Tibial nerve (tissue), 4 donors: ENCODE results near the gene CMBL. TPM values are rescaled to one million over a fixed set of nuclear protein-coding genes. Genes with fewer than 3 reads are reported as not detected.

Source experiments
- DNase-seq, 2 donors: peaks; one replicate each; pipeline ENCODE4 v3.0.0-alpha.2; 2019; ENCODE audit warnings: low spot score in 2 of 2
- H3K27ac ChIP-seq, 4 donors: fragments of 200-600 bp; sonication (generic) in 3 of 4; one replicate each; pipeline ENCODE4 v1.5.1; 2017 to 2019; ENCODE audit warnings: mild to moderate bottlenecking in 1 of 4
- H3K27me3 ChIP-seq, 2 donors: fragments of 200-600 bp; sonication (generic) in 1 of 2; one replicate each; pipeline versions ENCODE4 v1.5.1 to v1.6.0; 2017 to 2019
- H3K36me3 ChIP-seq, 3 donors: fragments of 200-600 bp; sonication (generic); one replicate each; pipeline ENCODE4 v1.5.1; 2018 to 2019
- H3K4me1 ChIP-seq, 4 donors: fragments of 200-600 bp; sonication (generic) in 3 of 4; one replicate each; pipeline ENCODE4 v1.5.1; 2017 to 2019
- H3K4me3 ChIP-seq, 4 donors: fragments of 200-600 bp; sonication (generic) in 3 of 4; one replicate each; pipeline ENCODE4 v1.5.1; 2017 to 2019; ENCODE audit warnings: mild to moderate bottlenecking in 1 of 4, moderate library complexity in 1 of 4
- H3K9me3 ChIP-seq, 4 donors: fragments of 200-600 bp; sonication (generic) in 3 of 4; one replicate each; pipeline ENCODE4 v1.5.1; 2017 to 2019
- EP300 ChIP-seq, 2 donors: sonication (generic); formaldehyde crosslinking; IDR thresholded peaks; one replicate each; pipeline ENCODE4 v1.6.1; 2017; ENCODE audit warnings: antibody characterized with exemption in 2 of 2, mild to moderate bottlenecking in 1 of 2
- POLR2A ChIP-seq, 2 donors: fragments of 450-650 bp; IDR thresholded peaks; one replicate each; pipeline ENCODE4 v1.6.1; 2017; ENCODE audit warnings: antibody characterized with exemption in 2 of 2, mild to moderate bottlenecking in 2 of 2, moderate library complexity in 2 of 2
- WGBS, 2 donors: methylation state at CpG; one replicate each; pipeline ENCODE4 v1.1.5; 2018; 5-methylcytosine and 5-hydroxymethylcytosine counted together
- small RNA-seq: library from RNA; depleted of rRNA; stranded (forward); fragments of <200 nt; gene quantifications from one replicate; pipeline ENCODE3, GENCODE V24; 2016
- total RNA-seq, 4 donors: library from RNA; depleted of rRNA; stranded (reverse); fragments of >200 nt; gene quantifications; one replicate each; pipeline ENCODE4 v1.1.0, GENCODE V29; 2016
- TF ChIP-seq, protein P1 (sequence below), 5 experiments: fragments of 200-600 bp in 3 of 5; fragments of 450-650 bp in 2 of 5; sonication (generic) in 3 of 5; IDR thresholded peaks; one replicate each; pipeline ENCODE4 v1.5.1; 2016 to 2019; ENCODE audit warnings: antibody characterized with exemption in 5 of 5, mild to moderate bottlenecking in 3 of 5, moderate library complexity in 2 of 5

CMBL gene
- total RNA-seq, 4 donors from 2014 or later, result 5.7 to 7.4 (median 6.6) TPM

GRCh38 chr5:10233011-10233410 lies 74.7 kb downstream of the CMBL start:
- peaks cover 0 to 52% (median 0%) of the 10 kb centered on the region in 3 donors for H3K36me3 ChIP-seq
- 81 to 94% methylated on average over 6 to 7 of the region's 7 CpGs for WGBS, 2 donors
- no peak overlapping the region for H3K4me3 ChIP-seq
- DNase-seq, result no peak
- TF ChIP-seq, protein P1, sequence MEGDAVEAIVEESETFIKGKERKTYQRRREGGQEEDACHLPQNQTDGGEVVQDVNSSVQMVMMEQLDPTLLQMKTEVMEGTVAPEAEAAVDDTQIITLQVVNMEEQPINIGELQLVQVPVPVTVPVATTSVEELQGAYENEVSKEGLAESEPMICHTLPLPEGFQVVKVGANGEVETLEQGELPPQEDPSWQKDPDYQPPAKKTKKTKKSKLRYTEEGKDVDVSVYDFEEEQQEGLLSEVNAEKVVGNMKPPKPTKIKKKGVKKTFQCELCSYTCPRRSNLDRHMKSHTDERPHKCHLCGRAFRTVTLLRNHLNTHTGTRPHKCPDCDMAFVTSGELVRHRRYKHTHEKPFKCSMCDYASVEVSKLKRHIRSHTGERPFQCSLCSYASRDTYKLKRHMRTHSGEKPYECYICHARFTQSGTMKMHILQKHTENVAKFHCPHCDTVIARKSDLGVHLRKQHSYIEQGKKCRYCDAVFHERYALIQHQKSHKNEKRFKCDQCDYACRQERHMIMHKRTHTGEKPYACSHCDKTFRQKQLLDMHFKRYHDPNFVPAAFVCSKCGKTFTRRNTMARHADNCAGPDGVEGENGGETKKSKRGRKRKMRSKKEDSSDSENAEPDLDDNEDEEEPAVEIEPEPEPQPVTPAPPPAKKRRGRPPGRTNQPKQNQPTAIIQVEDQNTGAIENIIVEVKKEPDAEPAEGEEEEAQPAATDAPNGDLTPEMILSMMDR (IDR thresholded peaks at IDR 0.05), result no peak
- no peak for TF ChIP-seq EP300 (IDR thresholded peaks at IDR 0.05)
- TF ChIP-seq POLR2A (IDR thresholded peaks at IDR 0.05), result no peak
- H3K9me3 ChIP-seq, result no peaks in the 10 kb centered on the region
- H3K27ac ChIP-seq, result no peak overlapping the region
- no peaks in the 10 kb centered on the region for H3K4me1 ChIP-seq
- no peaks in the 10 kb centered on the region for H3K27me3 ChIP-seq

- peaks cover 0 to 48% (median 0%) of the 10 kb centered on the region in 3 donors for H3K36me3 ChIP-seq
- no peak overlapping the region for H3K4me3 ChIP-seq
- H3K27ac ChIP-seq, result no peak overlapping the region
- no peaks in the 10 kb centered on the region for H3K9me3 ChIP-seq
- no peaks in the 10 kb centered on the region for H3K4me1 ChIP-seq
- H3K27me3 ChIP-seq, result no peaks in the 10 kb centered on the region
- TF ChIP-seq EP300 (IDR thresholded peaks at IDR 0.05) (no peak), POLR2A (IDR thresholded peaks at IDR 0.05) (no peak)
- TF ChIP-seq, protein P1 (IDR thresholded peaks at IDR 0.05), result no peak
- WGBS, 2 donors, result 96 to 97% methylated on average over 9 of the region's 9 CpGs
- DNase-seq, result no peak
These were observed 75.3 kb downstream of the CMBL start for GRCh38 chr5:10232386-10232785.

GRCh38 chr5:10229306-10230048 lies 78.2 kb downstream of the CMBL start:
- Histone ChIP-seq H3K9me3 (peaks cover 0 to 9% (median 0%) of the 10 kb centered on the region in 4 donors), H3K4me3 (no peak overlapping the region), H3K27ac (no peak overlapping the region), H3K36me3 (peaks cover 0 to 51% (median 0%) of the 10 kb centered on the region in 3 donors), H3K27me3 (no peaks in the 10 kb centered on the region), H3K4me1 (no peaks in the 10 kb centered on the region)
- no peak for DNase-seq
- TF ChIP-seq EP300 (IDR thresholded peaks at IDR 0.05), result no peak
- no peak for TF ChIP-seq POLR2A (IDR thresholded peaks at IDR 0.05)
- TF ChIP-seq, protein P1 (IDR thresholded peaks at IDR 0.05), result no peak
- 84 to 90% methylated on average over 11 of the region's 11 CpGs for WGBS, 2 donors

DNA sequence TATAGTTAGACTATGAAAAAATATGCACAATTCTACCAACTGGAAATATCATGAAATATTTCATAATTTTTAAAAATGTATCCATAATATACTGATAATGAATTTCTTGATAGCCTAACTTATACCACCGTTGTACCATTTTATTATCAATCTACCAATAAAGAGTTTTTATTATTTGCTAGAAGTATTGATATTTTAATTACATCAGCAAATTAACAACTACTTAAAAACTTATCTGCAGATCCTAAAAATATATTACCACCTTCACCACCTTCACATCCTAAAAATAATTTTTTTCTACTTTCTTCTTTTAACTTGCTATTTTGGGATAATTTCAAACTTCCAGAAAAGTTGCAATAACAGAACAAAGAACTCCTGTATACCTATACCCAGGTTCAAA lies 79.4 kb downstream of the CMBL start:
- WGBS, 2 donors, result 94 to 100% methylated on average over 1 of the region's 1 CpG
- no peak overlapping the region for H3K27ac ChIP-seq

More for the DNA sequence above, 79.4 kb downstream of the CMBL start:
- no peaks in the 10 kb centered on the region for H3K4me1 ChIP-seq
- no peak for TF ChIP-seq EP300 (IDR thresholded peaks at IDR 0.05)
- TF ChIP-seq, protein P1 (IDR thresholded peaks at IDR 0.05), result no peak
- TF ChIP-seq POLR2A (IDR thresholded peaks at IDR 0.05), result no peak
- no peak for DNase-seq
- no peak overlapping the region for H3K4me3 ChIP-seq
- H3K9me3 ChIP-seq, result peaks cover 0 to 13% (median 0%) of the 10 kb centered on the region in 4 donors
- peaks cover 0 to 56% (median 0%) of the 10 kb centered on the region in 3 donors for H3K36me3 ChIP-seq
- H3K27me3 ChIP-seq, result no peaks in the 10 kb centered on the region

Small RNAs within 50 kb of the gene (small RNA-seq; reads per million reads assigned to genes)
- gene RF00019, result not detected

Other genes starting within 250 kb of the CMBL start
- 10 to 100 TPM in 3 of 4 donors, 1 to 10 TPM in 1; 9.8 to 29.1 (median 15.4) TPM for gene ATPSCKMT, start 58.0 kb downstream of the CMBL start, total RNA-seq
- 100 to 1,000 TPM; 102 to 152 (median 120) TPM for gene CCT5, start 57.6 kb downstream of the CMBL start, total RNA-seq
- 100 to 1,000 TPM in 2 of 4 donors, 10 to 100 TPM in 2; 70.2 to 127 (median 110) TPM for gene MARCHF6, start 45.8 kb upstream of the CMBL start, total RNA-seq
- gene ROPN1L, start 134.0 kb upstream of the CMBL start, total RNA-seq, result under 1 TPM in 1 of 4 donors, not detected in 3; 0.98 TPM